Neural progenitor cell (in vitro differentiated cells): ENCODE data around the gene SRP72. TPM values are rescaled to one million over a fixed set of nuclear protein-coding genes. Genes with fewer than 3 reads are reported as not detected.

Source experiments
- DNase-seq: peaks from one replicate; pipeline ENCODE4 v3.0.0-alpha.2; 2016; ENCODE audit warnings: low spot score
- H2AFZ ChIP-seq: fragments of 200-600 bp; sonication (generic); replicated peaks from 2 replicates; pipeline ENCODE4 v1.6.1; 2016; ENCODE audit warnings: antibody characterized with exemption
- H3F3A ChIP-seq: fragments of 200-600 bp; sonication (generic); 2 replicates; pipeline ENCODE4 v1.6.1; 2016; ENCODE audit warnings: antibody characterized with exemption, low read depth
- H3K27ac ChIP-seq: fragments of 200-600 bp; sonication (generic); 2 replicates; pipeline ENCODE4 v1.5.1; 2016; ENCODE audit warnings: mild to moderate bottlenecking
- H3K27me3 ChIP-seq: fragments of 200-600 bp; sonication (generic); 2 replicates; pipeline ENCODE4 v1.6.1; 2016; ENCODE audit warnings: mild to moderate bottlenecking, moderate library complexity
- H3K36me3 ChIP-seq: fragments of 200-600 bp; sonication (generic); 2 replicates; pipeline ENCODE4 v1.5.1; 2016
- H3K4me1 ChIP-seq: fragments of 200-600 bp; sonication (generic); 2 replicates; pipeline ENCODE4 v1.6.1; 2016; ENCODE audit warnings: mixed run types
- H3K4me2 ChIP-seq: fragments of 200-600 bp; sonication (generic); 2 replicates; pipeline ENCODE4 v1.6.1; 2016
- H3K4me3 ChIP-seq: fragments of 200-600 bp; sonication (generic); 2 replicates; pipeline ENCODE4 v1.5.1; 2016
- H3K79me2 ChIP-seq: fragments of 200-600 bp; sonication (generic); 2 replicates; pipeline ENCODE4 v1.6.1; 2016; ENCODE audit warnings: low read depth
- H3K9ac ChIP-seq: fragments of 200-600 bp; sonication (generic); 2 replicates; pipeline ENCODE4 v1.6.1; 2016
- H3K9me3 ChIP-seq: fragments of 200-600 bp; sonication (generic); 2 replicates; pipeline ENCODE4 v1.5.1; 2016; ENCODE audit warnings: low read depth
- H4K20me1 ChIP-seq: fragments of 200-600 bp; sonication (generic); 2 replicates; pipeline ENCODE4 v1.6.1; 2016; ENCODE audit warnings: low read depth
- H3K27ac Mint-ChIP-seq: 3 replicates; pipeline ENCODE4 v1.8.0; 2021; ENCODE audit warnings: mixed read lengths
- H3K27me3 Mint-ChIP-seq: 2 replicates; pipeline ENCODE4 v1.8.0; 2022; ENCODE audit warnings: low read depth, mild to moderate bottlenecking, inconsistent platforms, moderate library complexity, mixed read lengths; ENCODE audit not compliant: insufficient read depth
- H3K36me3 Mint-ChIP-seq: 3 replicates; pipeline ENCODE4 v1.8.0; 2021; ENCODE audit warnings: mixed read lengths
- H3K4me1 Mint-ChIP-seq: 3 replicates; pipeline ENCODE4 v1.8.0; 2021; ENCODE audit warnings: mixed read lengths
- H3K4me3 Mint-ChIP-seq: 3 replicates; pipeline ENCODE4 v1.8.0; 2021; ENCODE audit warnings: mild to moderate bottlenecking, moderate library complexity, mixed read lengths
- H3K9me3 Mint-ChIP-seq: 3 replicates; pipeline ENCODE4 v1.8.0; 2020; ENCODE audit warnings: mixed read lengths
- EZH2 ChIP-seq: fragments of 200-600 bp; sonication (generic); IDR thresholded peaks from 2 replicates; pipeline ENCODE4 v1.6.1; 2017; ENCODE audit warnings: antibody characterized with exemption, mild to moderate bottlenecking, moderate library complexity
- EZH2phosphoT487 ChIP-seq: fragments of 200-600 bp; sonication (generic); IDR thresholded peaks from 2 replicates; pipeline ENCODE4 v1.6.1; 2017; ENCODE audit warnings: antibody characterized with exemption
- total RNA-seq: library from RNA; depleted of rRNA; stranded (reverse); fragments of >200 nt; gene quantifications from 2 replicates; pipeline ENCODE4 v1.2.3, GENCODE V29; 2015; ENCODE audit warnings: low replicate concordance
- TF ChIP-seq, protein P1 (sequence below): fragments of 200-600 bp; sonication (generic); IDR thresholded peaks from 2 replicates; pipeline ENCODE4 v1.5.1; 2017; ENCODE audit warnings: antibody characterized with exemption, mild to moderate bottlenecking

SRP72 gene
- total RNA-seq, 1 donor from 2014 or later, result 114 TPM

DNA sequence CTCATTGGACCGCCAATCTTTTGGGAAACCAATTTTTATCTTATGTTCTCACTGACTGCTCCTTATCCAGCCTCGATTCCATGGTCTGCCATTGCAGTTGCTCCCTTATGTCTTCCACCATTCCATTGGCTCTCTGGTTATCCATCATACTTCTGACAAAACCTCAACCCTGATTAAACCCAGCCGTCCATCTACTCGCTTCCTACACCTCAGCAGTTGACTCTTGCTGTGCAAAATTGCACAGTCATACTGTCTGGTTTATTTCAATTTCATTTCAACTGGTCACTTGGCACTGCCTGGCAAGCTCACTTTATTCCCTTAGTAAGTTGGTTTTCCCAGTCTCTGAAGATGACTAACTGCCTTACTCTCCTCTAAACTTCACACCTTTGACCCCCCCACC lies 64.4 kb downstream of the SRP72 start:
- Histone ChIP-seq H2AFZ (no peak overlapping the region), H3K9ac (no peak overlapping the region), H3K27ac (no peak overlapping the region), H3K9me3 (no peaks in the 10 kb centered on the region), H3K4me3 (no peak overlapping the region), H3K36me3 (no peaks in the 10 kb centered on the region), H3K4me2 (no peak overlapping the region), H4K20me1 (no peaks in the 10 kb centered on the region), H3K79me2 (no peaks in the 10 kb centered on the region), H3K4me1 (no peaks in the 10 kb centered on the region), H3K27me3 (peaks cover 74% of the 10 kb centered on the region), H3F3A (no peaks in the 10 kb centered on the region)
- H3K4me1 Mint-ChIP-seq, result peaks cover 5% of the 10 kb centered on the region
- no peak overlapping the region for H3K27ac Mint-ChIP-seq
- no peak for DNase-seq
- no peaks in the 10 kb centered on the region for H3K27me3 Mint-ChIP-seq
- H3K4me3 Mint-ChIP-seq, result no peak overlapping the region
- no peaks in the 10 kb centered on the region for H3K36me3 Mint-ChIP-seq
- TF ChIP-seq EZH2phosphoT487 (no peak), EZH2 (no peak)
- no peaks in the 10 kb centered on the region for H3K9me3 Mint-ChIP-seq

DNA sequence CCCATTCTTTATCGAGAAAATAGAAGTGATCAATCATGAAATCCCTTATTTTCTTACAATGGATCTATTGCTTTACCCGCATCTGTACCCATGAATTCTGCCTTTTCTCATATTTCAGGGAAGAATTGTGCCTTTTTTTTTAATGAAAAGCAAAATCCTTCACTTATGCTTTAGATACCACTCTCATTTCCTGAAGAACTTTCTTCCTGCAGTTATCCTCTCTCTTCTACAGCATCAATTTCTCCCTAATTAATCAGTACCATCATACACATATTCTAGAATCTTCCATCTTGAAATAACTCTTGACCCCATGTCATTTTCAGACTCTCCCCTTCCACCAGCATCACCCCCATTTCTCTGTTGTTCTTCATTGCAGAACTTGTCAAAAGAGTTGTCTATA lies 64.8 kb downstream of the SRP72 start:
- TF ChIP-seq EZH2phosphoT487 (no peak), EZH2 (no peak)
- TF ChIP-seq, protein P1, sequence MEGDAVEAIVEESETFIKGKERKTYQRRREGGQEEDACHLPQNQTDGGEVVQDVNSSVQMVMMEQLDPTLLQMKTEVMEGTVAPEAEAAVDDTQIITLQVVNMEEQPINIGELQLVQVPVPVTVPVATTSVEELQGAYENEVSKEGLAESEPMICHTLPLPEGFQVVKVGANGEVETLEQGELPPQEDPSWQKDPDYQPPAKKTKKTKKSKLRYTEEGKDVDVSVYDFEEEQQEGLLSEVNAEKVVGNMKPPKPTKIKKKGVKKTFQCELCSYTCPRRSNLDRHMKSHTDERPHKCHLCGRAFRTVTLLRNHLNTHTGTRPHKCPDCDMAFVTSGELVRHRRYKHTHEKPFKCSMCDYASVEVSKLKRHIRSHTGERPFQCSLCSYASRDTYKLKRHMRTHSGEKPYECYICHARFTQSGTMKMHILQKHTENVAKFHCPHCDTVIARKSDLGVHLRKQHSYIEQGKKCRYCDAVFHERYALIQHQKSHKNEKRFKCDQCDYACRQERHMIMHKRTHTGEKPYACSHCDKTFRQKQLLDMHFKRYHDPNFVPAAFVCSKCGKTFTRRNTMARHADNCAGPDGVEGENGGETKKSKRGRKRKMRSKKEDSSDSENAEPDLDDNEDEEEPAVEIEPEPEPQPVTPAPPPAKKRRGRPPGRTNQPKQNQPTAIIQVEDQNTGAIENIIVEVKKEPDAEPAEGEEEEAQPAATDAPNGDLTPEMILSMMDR, result no peak
- Histone ChIP-seq H3K36me3 (no peaks in the 10 kb centered on the region), H3K9ac (no peak overlapping the region), H3F3A (no peaks in the 10 kb centered on the region), H3K4me1 (no peaks in the 10 kb centered on the region), H3K4me2 (no peak overlapping the region), H3K9me3 (no peaks in the 10 kb centered on the region), H2AFZ (no peak overlapping the region), H3K79me2 (no peaks in the 10 kb centered on the region), H3K27ac (no peak overlapping the region), H3K27me3 (peaks cover 71% of the 10 kb centered on the region), H4K20me1 (no peaks in the 10 kb centered on the region), H3K4me3 (no peak overlapping the region)
- Mint-ChIP-seq H3K36me3 (no peaks in the 10 kb centered on the region), H3K27ac (no peak overlapping the region), H3K9me3 (no peaks in the 10 kb centered on the region), H3K27me3 (no peaks in the 10 kb centered on the region), H3K4me3 (no peak overlapping the region), H3K4me1 (peaks cover 5% of the 10 kb centered on the region)
- no peak for DNase-seq

DNA sequence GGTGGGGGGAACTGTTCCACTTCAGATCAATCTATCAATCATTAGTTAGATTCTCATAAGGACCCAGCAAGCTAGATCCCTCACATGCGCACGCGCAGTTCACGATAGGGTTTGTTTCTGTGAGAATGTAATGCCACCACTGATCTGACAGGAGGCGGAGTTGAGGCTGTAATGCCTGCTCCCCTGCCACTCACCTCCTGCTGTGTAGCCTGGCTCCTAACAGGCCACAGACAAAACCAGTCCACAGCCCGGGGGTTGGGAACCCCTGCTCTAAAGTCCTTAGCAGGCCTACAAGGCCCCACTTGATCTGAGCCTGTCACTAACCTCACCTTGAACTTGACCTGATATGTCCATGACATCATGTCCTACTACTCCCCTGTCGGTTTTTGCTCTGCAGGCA lies 68.5 kb downstream of the SRP72 start:
- DNase-seq, result peak; percentile 6
- no peaks in the 10 kb centered on the region for H4K20me1 ChIP-seq
- no peak overlapping the region for H3K9ac ChIP-seq
- no peak overlapping the region for H3K27ac Mint-ChIP-seq
- no peaks in the 10 kb centered on the region for H3K4me1 Mint-ChIP-seq
- no peak overlapping the region for H3K4me2 ChIP-seq
- H3K4me3 Mint-ChIP-seq, result no peak overlapping the region
- no peak overlapping the region for H2AFZ ChIP-seq
- H3K4me3 ChIP-seq, result no peak overlapping the region
- no peaks in the 10 kb centered on the region for H3K9me3 Mint-ChIP-seq
- no peaks in the 10 kb centered on the region for H3F3A ChIP-seq
- no peaks in the 10 kb centered on the region for H3K79me2 ChIP-seq
- H3K9me3 ChIP-seq, result no peaks in the 10 kb centered on the region
- peaks cover 37% of the 10 kb centered on the region for H3K27me3 ChIP-seq
- H3K27ac ChIP-seq, result no peak overlapping the region
- H3K27me3 Mint-ChIP-seq, result no peaks in the 10 kb centered on the region
- H3K36me3 ChIP-seq, result no peaks in the 10 kb centered on the region
- no peaks in the 10 kb centered on the region for H3K36me3 Mint-ChIP-seq
- no peaks in the 10 kb centered on the region for H3K4me1 ChIP-seq
- TF ChIP-seq EZH2, result no peak
- TF ChIP-seq EZH2phosphoT487, result no peak
- TF ChIP-seq, protein P1, result no peak

DNA sequence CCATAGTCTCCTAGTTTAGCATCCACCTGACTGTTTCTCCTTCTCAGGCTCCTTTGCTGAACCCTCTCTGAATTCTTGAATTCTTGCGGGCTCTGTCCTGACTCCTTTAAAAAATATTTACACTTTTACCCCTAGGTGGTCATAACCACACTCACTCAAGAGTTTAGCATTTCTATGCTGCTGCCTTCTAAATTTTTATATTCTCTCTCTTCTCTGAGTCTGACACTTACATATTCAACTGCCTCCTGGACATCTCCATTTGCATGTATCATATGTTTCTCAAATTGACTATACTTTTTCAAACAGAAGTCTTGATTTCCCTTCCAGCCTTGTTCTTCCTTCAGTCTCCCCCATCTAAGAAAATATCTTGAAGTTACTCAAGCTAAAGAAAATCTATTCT lies 69.7 kb downstream of the SRP72 start:
- Histone ChIP-seq H3K9ac (no peak overlapping the region), H2AFZ (no peak overlapping the region), H4K20me1 (no peaks in the 10 kb centered on the region), H3K27me3 (peaks cover 25% of the 10 kb centered on the region), H3K36me3 (no peaks in the 10 kb centered on the region), H3K9me3 (no peaks in the 10 kb centered on the region), H3F3A (no peaks in the 10 kb centered on the region), H3K4me1 (no peaks in the 10 kb centered on the region), H3K27ac (no peak overlapping the region), H3K79me2 (no peaks in the 10 kb centered on the region), H3K4me3 (no peak overlapping the region), H3K4me2 (no peak overlapping the region)
- TF ChIP-seq, protein P1, result no peak
- TF ChIP-seq EZH2 (no peak), EZH2phosphoT487 (no peak)
- no peak for DNase-seq
- H3K4me3 Mint-ChIP-seq, result no peak overlapping the region
- no peaks in the 10 kb centered on the region for H3K36me3 Mint-ChIP-seq
- H3K4me1 Mint-ChIP-seq, result no peaks in the 10 kb centered on the region
- H3K27ac Mint-ChIP-seq, result no peak overlapping the region
- H3K27me3 Mint-ChIP-seq, result no peaks in the 10 kb centered on the region
- no peaks in the 10 kb centered on the region for H3K9me3 Mint-ChIP-seq
